Dendritic cell treated with granulocyte-macrophage colony-stimulating factor and Interleukin-4, amounts not matched to agents 40 ng/mL and 50 ng/mL, for 4 days (primary cell): Measurements from ENCODE around the gene ETV4.
A peak's percentile ranks its signal among the peaks of the same experiment; 100 is the strongest.
"Not testable (repeated sequence)": the region's sequence is repeated elsewhere in the genome, so short reads cannot be mapped to it uniquely, and the experiment has no call there.

ENCODE experiments used
- H3K27ac Mint-ChIP-seq: one replicate; pipeline ENCODE4 v1.8.0; 2022; ENCODE audit warnings: mild to moderate bottlenecking, mixed read lengths
- H3K27me3 Mint-ChIP-seq: one replicate; pipeline ENCODE4 v1.8.0; 2022; ENCODE audit warnings: mild to moderate bottlenecking, mixed read lengths
- H3K36me3 Mint-ChIP-seq: one replicate; pipeline ENCODE4 v1.8.0; 2022; ENCODE audit warnings: low read depth, mixed read lengths
- H3K4me1 Mint-ChIP-seq: one replicate; pipeline ENCODE4 v1.8.0; 2022; ENCODE audit warnings: low read depth, mixed read lengths
- H3K4me3 Mint-ChIP-seq: one replicate; pipeline ENCODE4 v1.8.0; 2022; ENCODE audit warnings: mild to moderate bottlenecking, moderate library complexity, mixed read lengths
- H3K9me3 Mint-ChIP-seq: one replicate; pipeline ENCODE4 v1.8.0; 2022; ENCODE audit warnings: mixed read lengths
- intact Hi-C: fragments of 100-400 bp; cut with micrococcal nuclease; formaldehyde crosslinking; loops from one replicate; pipeline ENCODE4 v1.15.0; 2022

The ETV4 gene

GRCh38 chr17:43528319-43528987 is 17.7 kb downstream of the ETV4 start:
- H3K27ac Mint-ChIP-seq: no peak overlapping the region
- H3K36me3 Mint-ChIP-seq: peaks cover 59% of the 10 kb centered on the region
- no peak overlapping the region for H3K4me3 Mint-ChIP-seq
- H3K9me3 Mint-ChIP-seq: no peaks in the 10 kb centered on the region
- intact Hi-C loops: no loop called here
- H3K4me1 Mint-ChIP-seq: peaks cover 11% of the 10 kb centered on the region
- no peaks in the 10 kb centered on the region for H3K27me3 Mint-ChIP-seq

DNA sequence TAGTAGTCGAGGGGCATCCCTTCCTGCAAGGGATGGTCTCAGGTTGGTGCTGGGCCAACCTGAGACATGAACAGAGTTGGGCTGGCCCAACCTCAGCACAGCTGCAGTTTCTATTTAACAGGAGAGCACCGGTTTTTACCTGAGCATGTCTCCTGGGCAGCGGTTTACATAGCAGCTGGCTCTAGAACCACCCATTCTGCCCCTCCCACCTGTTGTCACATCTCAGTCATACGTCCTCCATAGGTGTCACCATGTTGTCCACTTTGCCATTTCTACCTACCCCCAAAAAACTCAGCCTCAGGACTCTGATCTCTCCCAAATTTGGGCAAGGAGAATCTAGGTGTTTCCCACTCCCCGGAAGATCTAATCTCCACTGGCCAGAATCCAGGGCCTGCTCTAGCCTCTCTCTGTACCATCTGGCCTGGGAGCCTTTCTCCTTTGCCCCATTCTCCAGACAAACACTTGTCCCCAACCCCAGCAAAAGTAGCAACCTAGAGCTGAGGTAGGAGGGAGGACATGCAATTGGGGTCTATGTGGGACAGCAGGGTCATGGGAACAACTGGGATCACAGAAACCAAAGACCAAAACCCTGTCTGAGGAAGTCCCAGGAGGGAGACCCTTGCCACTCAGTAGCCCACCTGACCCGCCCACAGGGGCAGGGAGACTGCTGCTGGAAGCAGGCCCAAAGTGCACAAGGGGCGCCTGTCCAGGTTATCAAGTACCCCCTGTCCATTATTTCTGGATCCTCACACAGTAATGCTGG is 19.1 kb downstream of the ETV4 start:
- Mint-ChIP-seq H3K4me1 (peaks cover 11% of the 10 kb centered on the region), H3K36me3 (peaks cover 73% of the 10 kb centered on the region), H3K27me3 (no peaks in the 10 kb centered on the region), H3K9me3 (no peaks in the 10 kb centered on the region), H3K27ac (no peak overlapping the region), H3K4me3 (no peak overlapping the region)
- intact Hi-C loops: no loop called here

GRCh38 chr17:43524945-43525575 is 21.1 kb downstream of the ETV4 start:
- H3K9me3 Mint-ChIP-seq: no peaks in the 10 kb centered on the region
- H3K36me3 Mint-ChIP-seq: peaks cover 93% of the 10 kb centered on the region
- H3K4me1 Mint-ChIP-seq: peaks cover 5% of the 10 kb centered on the region
- H3K27ac Mint-ChIP-seq: no peak overlapping the region
- H3K27me3 Mint-ChIP-seq: no peaks in the 10 kb centered on the region
- intact Hi-C loops: no loop called here
- no peak overlapping the region for H3K4me3 Mint-ChIP-seq

GRCh38 chr17:43521389-43521788 is 24.8 kb downstream of the ETV4 start:
- H3K4me3 Mint-ChIP-seq: no peak overlapping the region
- H3K4me1 Mint-ChIP-seq: no peaks in the 10 kb centered on the region
- H3K9me3 Mint-ChIP-seq: no peaks in the 10 kb centered on the region
- H3K27ac Mint-ChIP-seq: no peak overlapping the region
- H3K27me3 Mint-ChIP-seq: no peaks in the 10 kb centered on the region
- H3K36me3 Mint-ChIP-seq: peaks cover 100% of the 10 kb centered on the region
- intact Hi-C loops: no loop called here

DNA sequence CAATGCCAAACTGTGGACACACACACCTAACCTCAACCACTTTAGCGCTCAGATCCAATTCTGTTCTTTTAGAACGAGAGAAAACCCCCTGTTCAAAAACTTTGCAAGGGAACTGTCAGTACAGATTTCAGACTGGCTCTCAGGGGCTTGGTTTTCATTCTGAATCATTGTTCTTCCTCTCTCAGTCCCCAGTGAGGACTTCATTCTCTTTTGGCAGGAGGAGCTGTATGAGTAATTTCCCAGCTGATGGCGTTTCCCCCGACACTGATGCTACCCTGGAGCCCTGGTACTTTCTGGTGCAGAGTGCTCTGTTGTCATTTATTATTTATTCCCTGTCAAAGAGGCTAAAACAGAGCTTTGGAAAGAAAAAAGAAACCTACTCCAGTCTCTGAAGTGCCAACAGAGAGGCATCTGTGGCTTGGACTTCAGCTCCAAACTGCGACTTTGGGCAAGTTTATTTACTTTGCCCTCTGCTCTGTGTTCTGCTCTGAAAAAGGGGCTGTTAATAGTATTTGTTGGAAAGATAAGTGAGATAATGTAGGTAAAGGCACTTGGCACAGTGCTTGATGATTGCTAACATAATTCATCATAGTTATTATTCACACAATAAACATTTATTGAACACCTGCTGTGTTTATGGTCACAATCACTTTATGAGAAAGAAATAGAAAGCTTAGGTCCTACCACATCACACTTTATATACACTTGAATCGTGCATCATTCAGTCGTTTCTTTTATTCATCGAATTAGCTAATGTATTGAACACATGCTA is 28.3 kb downstream of the ETV4 start:
- no peaks in the 10 kb centered on the region for H3K4me1 Mint-ChIP-seq
- H3K27me3 Mint-ChIP-seq: no peaks in the 10 kb centered on the region
- intact Hi-C loops: no loop called here
- H3K9me3 Mint-ChIP-seq: no peaks in the 10 kb centered on the region
- H3K4me3 Mint-ChIP-seq: no peak overlapping the region
- peaks cover 97% of the 10 kb centered on the region for H3K36me3 Mint-ChIP-seq
- H3K27ac Mint-ChIP-seq: no peak overlapping the region

GRCh38 chr17:43517161-43517560 is 29.0 kb downstream of the ETV4 start:
- no peaks in the 10 kb centered on the region for H3K9me3 Mint-ChIP-seq

DNA sequence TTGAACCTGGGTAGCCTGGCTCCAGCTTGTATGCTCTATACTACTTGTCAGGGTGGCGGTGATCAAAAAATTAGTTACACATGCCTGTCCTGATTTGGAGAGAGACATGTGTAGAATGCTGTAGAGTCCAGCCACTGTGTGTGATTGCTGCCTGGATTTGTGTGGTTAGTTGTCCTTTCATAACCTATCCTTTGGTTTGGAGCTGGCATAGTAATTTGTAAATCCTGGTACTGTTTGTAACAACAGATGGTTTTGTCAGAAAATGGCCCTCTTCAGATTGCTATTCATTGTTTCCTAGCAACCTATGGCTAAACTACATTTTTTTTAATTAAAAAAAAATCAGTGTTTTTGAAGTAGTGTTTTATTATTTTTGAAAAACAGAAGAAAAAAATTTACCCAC is 30.5 kb downstream of the ETV4 start:
- Mint-ChIP-seq H3K27ac (no peak overlapping the region), H3K4me3 (no peak overlapping the region), H3K27me3 (no peaks in the 10 kb centered on the region), H3K9me3 (no peaks in the 10 kb centered on the region), H3K36me3 (peaks cover 95% of the 10 kb centered on the region), H3K4me1 (no peaks in the 10 kb centered on the region)
- intact Hi-C loops: no loop called here

More at GRCh38 chr17:43517161-43517560, 29.0 kb downstream of the ETV4 start:
- Mint-ChIP-seq H3K4me3 (no peak overlapping the region), H3K4me1 (no peaks in the 10 kb centered on the region), H3K27ac (no peak overlapping the region), H3K27me3 (no peaks in the 10 kb centered on the region), H3K36me3 (peaks cover 97% of the 10 kb centered on the region)
- intact Hi-C loops: no loop called here

DNA sequence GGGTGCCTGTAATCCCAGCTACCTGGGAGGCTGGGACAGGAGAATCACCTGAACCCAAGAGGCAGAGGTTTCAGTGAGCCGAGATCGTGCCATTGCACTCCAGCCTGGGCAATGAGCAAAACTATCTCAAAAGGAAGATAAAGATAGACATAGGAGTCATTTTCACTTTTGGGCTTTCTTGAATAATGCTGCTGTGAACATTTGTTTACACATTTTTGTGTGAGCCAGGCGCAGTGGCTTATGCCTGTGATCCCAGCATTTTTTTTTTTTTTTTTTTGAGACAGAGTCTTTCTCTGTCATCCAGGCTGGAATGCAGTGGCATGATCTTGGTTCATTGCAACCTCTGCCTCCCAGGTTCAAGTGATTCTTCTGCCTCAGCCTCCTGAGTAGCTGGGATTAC is 34.9 kb downstream of the ETV4 start:
- intact Hi-C loops, H3K27ac Mint-ChIP-seq, H3K9me3 Mint-ChIP-seq, H3K4me3 Mint-ChIP-seq, H3K4me1 Mint-ChIP-seq, H3K27me3 Mint-ChIP-seq: not testable (repeated sequence)
- H3K36me3 Mint-ChIP-seq: peaks cover 95% of the 10 kb centered on the region

DNA sequence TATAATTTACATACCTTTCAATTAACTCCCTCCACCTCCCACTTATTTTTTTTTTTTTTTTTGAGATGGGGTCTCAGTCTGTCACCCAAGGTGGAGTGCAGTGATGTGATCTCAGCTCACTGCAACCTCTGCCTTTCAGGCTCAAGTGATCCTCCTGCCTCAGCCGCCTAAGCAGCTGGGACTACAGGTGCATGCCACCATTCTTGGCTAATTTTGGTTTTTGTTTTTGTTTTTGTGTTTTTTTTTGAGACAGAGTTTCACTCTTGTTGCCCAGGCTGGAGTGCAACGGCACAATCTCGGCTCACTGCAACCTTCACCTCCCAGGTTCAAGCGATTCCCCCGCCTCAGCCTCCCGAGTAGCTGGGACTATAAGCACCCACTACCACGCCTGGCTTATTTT is 36.7 kb downstream of the ETV4 start:
- H3K9me3 Mint-ChIP-seq, H3K4me3 Mint-ChIP-seq, H3K27me3 Mint-ChIP-seq, H3K27ac Mint-ChIP-seq, H3K4me1 Mint-ChIP-seq: not testable (repeated sequence)
- intact Hi-C loops: loop anchor here (10.0 kb wide), 1 partner anchor 315 kb away; no protein-coding TSS in a partner anchor
- H3K36me3 Mint-ChIP-seq: peaks cover 95% of the 10 kb centered on the region

DNA sequence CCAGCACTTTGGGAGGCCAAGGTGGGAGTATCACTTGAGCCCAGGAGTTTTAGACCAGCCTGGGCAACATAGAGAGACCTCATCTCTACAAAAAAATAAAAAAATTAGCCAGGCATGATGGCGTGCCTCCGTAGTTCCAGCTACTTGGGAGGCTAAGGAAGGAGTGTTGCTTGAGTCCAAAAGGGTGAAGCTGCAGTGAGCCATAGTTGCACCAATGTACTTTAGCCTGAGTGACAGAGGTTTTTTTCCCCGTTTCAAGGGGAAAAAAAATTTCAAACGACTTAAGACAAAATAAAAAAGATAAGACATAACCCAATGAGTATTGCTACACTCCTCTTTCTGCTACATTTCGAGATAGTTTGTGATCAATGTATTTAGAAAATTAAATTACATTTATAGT is 55.5 kb downstream of the ETV4 start:
- peaks cover 7% of the 10 kb centered on the region for H3K4me1 Mint-ChIP-seq
- intact Hi-C loops: no loop called here

GRCh38 chr17:43483674-43484551 is 62.2 kb downstream of the ETV4 start, which contains the start of gene DHX8:
Gene DHX8 (plus strand): TSS chr17:43483975. CDS start chr17:43484038, 63 bp downstream.
- intact Hi-C loops: loop anchor here (1.0 kb wide), 2 partner anchors 90 to 116 kb away; no protein-coding TSS in a partner anchor
- Mint-ChIP-seq H3K4me3 (peak within 1 kb of the TSS; percentile 100), H3K27ac (peak within 1 kb of the TSS; percentile 97), H3K36me3 (peaks cover 19% of the 10 kb centered on the region), H3K9me3 (no peaks in the 10 kb centered on the region), H3K4me1 (peaks cover 42% of the 10 kb centered on the region), H3K27me3 (no peaks in the 10 kb centered on the region)

More for the DNA sequence above, 55.5 kb downstream of the ETV4 start:
- Mint-ChIP-seq H3K27me3 (no peaks in the 10 kb centered on the region), H3K36me3 (peaks cover 72% of the 10 kb centered on the region), H3K27ac (no peak overlapping the region), H3K4me3 (no peak overlapping the region), H3K9me3 (no peaks in the 10 kb centered on the region)

DNA sequence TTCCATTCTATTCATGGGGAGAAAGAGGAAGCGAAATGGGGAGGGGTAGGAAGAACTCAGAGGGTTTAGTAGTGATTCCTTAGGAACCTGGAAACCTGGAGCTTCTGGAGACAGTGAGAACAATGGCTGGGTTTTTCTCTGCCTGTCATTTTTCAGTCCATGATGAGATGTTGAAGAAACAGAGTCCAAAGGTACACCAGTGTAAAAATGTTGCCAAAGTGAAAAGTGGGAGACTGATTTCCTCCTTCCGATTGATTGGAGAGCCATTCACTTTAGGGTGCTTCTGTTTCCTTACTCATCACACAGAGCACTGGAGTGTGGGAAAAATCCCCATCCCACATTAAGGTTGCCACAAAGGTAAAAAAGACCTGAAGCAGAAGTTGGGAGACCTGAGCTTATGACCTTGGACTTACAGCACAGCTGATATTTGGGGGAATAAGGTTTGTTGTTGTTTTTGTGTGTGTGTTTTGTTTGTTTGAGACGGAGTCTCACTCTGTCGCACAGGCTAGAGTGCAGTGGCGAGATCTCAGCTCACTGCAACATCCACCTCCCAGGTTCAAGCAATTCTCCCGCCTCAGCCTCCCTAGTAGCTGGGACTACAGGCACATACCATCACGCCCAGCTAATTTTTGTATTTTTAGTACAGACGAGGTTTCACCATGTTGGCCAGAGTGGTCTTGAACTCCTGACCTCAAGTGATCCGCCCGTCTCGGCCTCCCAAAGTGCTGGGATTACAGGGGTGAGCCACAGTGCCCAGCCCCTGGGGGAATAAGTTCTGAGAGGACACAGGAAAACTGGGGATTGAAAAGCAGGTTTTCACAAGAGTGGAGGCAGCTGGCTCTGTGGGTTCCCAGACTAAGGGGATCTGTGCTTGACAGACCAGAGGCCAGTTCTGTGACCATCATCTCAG is 63.8 kb downstream of the ETV4 start:
- H3K36me3 Mint-ChIP-seq: peaks cover 15% of the 10 kb centered on the region
- H3K4me3 Mint-ChIP-seq: no peak overlapping the region
- peaks cover 43% of the 10 kb centered on the region for H3K4me1 Mint-ChIP-seq
- H3K27me3 Mint-ChIP-seq: no peaks in the 10 kb centered on the region
- H3K27ac Mint-ChIP-seq: peak overlapping the region; percentile 97
- no peaks in the 10 kb centered on the region for H3K9me3 Mint-ChIP-seq
- intact Hi-C loops: loop anchor here (1.0 kb wide), 2 partner anchors 88 to 114 kb away; no protein-coding TSS in a partner anchor
